Measurements from ENCODE around the gene CCNK. TPM values are rescaled to one million over a fixed set of nuclear protein-coding genes. Genes with fewer than 3 reads are reported as not detected.

CCNK gene
- total and polyA plus RNA-seq, 2 experiments from 2014 or later: 20.9 TPM

GRCh38 chr14:99556134-99556791, 75.1 kb downstream of the CCNK start:
- no peaks in the 10 kb centered on the region for H3K9me3 ChIP-seq (ENCODE audit: low read depth)
- H3K9me2 ChIP-seq (ENCODE audit: insufficient read depth): no peaks in the 10 kb centered on the region
- TF ChIP-seq EZH2phosphoT487 (IDR thresholded peaks at IDR 0.05; ENCODE audit: insufficient read depth, low read depth): no peak
- TF ChIP-seq EZH2 (IDR thresholded peaks at IDR 0.05; ENCODE audit: insufficient read depth, poor library complexity, severe bottlenecking): no peak
- no peaks in the 10 kb centered on the region for H4K20me1 ChIP-seq (ENCODE audit: insufficient read depth)
- no peaks in the 10 kb centered on the region for H3K27me3 ChIP-seq (replicated peaks; ENCODE audit: insufficient read depth)
- H3K27ac ChIP-seq: no peak overlapping the region
- H3K79me2 ChIP-seq (ENCODE audit: insufficient read depth): no peaks in the 10 kb centered on the region
- H3K36me3 ChIP-seq (ENCODE audit: low read depth): no peaks in the 10 kb centered on the region
- no peak overlapping the region for H3K4me2 ChIP-seq (ENCODE audit: unreplicated experiment)
- no peak overlapping the region for H3K9ac ChIP-seq
- H3F3A ChIP-seq (ENCODE audit: insufficient read depth): no peaks in the 10 kb centered on the region
- DNase-seq: no peak
- no peak overlapping the region for H2AFZ ChIP-seq
- no peak overlapping the region for H3K4me3 ChIP-seq
- H3K4me1 ChIP-seq (ENCODE audit: insufficient read depth): no peaks in the 10 kb centered on the region
- in situ Hi-C loops (cut with MboI): no loop called here
- WGBS, 2 experiments (ENCODE audit: low coverage in 1 of 2, low lambda C conversion rate in 2 of 2, missing lambda C conversion rate in 2 of 2): 88 to 89% methylated on average over 10 of the region's 10 CpGs

- Histone ChIP-seq H3K4me1 (ENCODE audit: insufficient read depth) (no peaks in the 10 kb centered on the region), H3F3A (ENCODE audit: insufficient read depth) (no peaks in the 10 kb centered on the region), H3K4me3 (no peak overlapping the region), H3K27me3 (replicated peaks; ENCODE audit: insufficient read depth) (no peaks in the 10 kb centered on the region), H3K9ac (no peak overlapping the region), H2AFZ (no peak overlapping the region), H3K9me2 (ENCODE audit: insufficient read depth) (no peaks in the 10 kb centered on the region), H3K9me3 (ENCODE audit: low read depth) (no peaks in the 10 kb centered on the region), H3K36me3 (ENCODE audit: low read depth) (no peaks in the 10 kb centered on the region), H4K20me1 (ENCODE audit: insufficient read depth) (no peaks in the 10 kb centered on the region), H3K27ac (no peak overlapping the region), H3K4me2 (ENCODE audit: unreplicated experiment) (no peak overlapping the region), H3K79me2 (ENCODE audit: insufficient read depth) (no peaks in the 10 kb centered on the region)
- in situ Hi-C loops (cut with MboI): no loop called here
- no peak for TF ChIP-seq EZH2 (IDR thresholded peaks at IDR 0.05; ENCODE audit: insufficient read depth, poor library complexity, severe bottlenecking)
- DNase-seq: no peak
- WGBS, 2 experiments (ENCODE audit: low coverage in 1 of 2, low lambda C conversion rate in 2 of 2, missing lambda C conversion rate in 2 of 2): 68 to 76% methylated on average over 16 of the region's 16 CpGs
Measured at GRCh38 chr14:99559286-99559990, 78.2 kb downstream of the CCNK start.

- 90 to 92% methylated on average over 13 of the region's 13 CpGs for WGBS, 2 experiments (ENCODE audit: low coverage in 1 of 2, low lambda C conversion rate in 2 of 2, missing lambda C conversion rate in 2 of 2)
- H3K36me3 ChIP-seq (ENCODE audit: low read depth): no peaks in the 10 kb centered on the region
- no peak overlapping the region for H3K4me3 ChIP-seq
- no peaks in the 10 kb centered on the region for H3K27me3 ChIP-seq (replicated peaks; ENCODE audit: insufficient read depth)
- TF ChIP-seq EZH2 (IDR thresholded peaks at IDR 0.05; ENCODE audit: insufficient read depth, poor library complexity, severe bottlenecking): no peak
- TF ChIP-seq EZH2phosphoT487 (IDR thresholded peaks at IDR 0.05; ENCODE audit: insufficient read depth, low read depth): no peak
- H3K79me2 ChIP-seq (ENCODE audit: insufficient read depth): no peaks in the 10 kb centered on the region
- no peak overlapping the region for H3K4me2 ChIP-seq (ENCODE audit: unreplicated experiment)
- H3K9me2 ChIP-seq (ENCODE audit: insufficient read depth): no peaks in the 10 kb centered on the region
- H3K9me3 ChIP-seq (ENCODE audit: low read depth): no peaks in the 10 kb centered on the region
- H3K4me1 ChIP-seq (ENCODE audit: insufficient read depth): no peaks in the 10 kb centered on the region
- H4K20me1 ChIP-seq (ENCODE audit: insufficient read depth): no peaks in the 10 kb centered on the region
- no peaks in the 10 kb centered on the region for H3F3A ChIP-seq (ENCODE audit: insufficient read depth)
- H3K9ac ChIP-seq: no peak overlapping the region
- DNase-seq: no peak
- no peak overlapping the region for H3K27ac ChIP-seq
- H2AFZ ChIP-seq: no peak overlapping the region
- in situ Hi-C loops (cut with MboI): no loop called here
Measured at GRCh38 chr14:99560403-99560802, 79.2 kb downstream of the CCNK start.

GRCh38 chr14:99560922-99561683, 79.9 kb downstream of the CCNK start:
- no peaks in the 10 kb centered on the region for H4K20me1 ChIP-seq (ENCODE audit: insufficient read depth)
- H3K27ac ChIP-seq: no peak overlapping the region
- no peak overlapping the region for H3K9ac ChIP-seq
- no peak overlapping the region for H2AFZ ChIP-seq
- H3K4me3 ChIP-seq: no peak overlapping the region
- TF ChIP-seq EZH2 (IDR thresholded peaks at IDR 0.05; ENCODE audit: insufficient read depth, poor library complexity, severe bottlenecking) (no peak), EZH2phosphoT487 (IDR thresholded peaks at IDR 0.05; ENCODE audit: insufficient read depth, low read depth) (no peak)
- no peak overlapping the region for H3K4me2 ChIP-seq (ENCODE audit: unreplicated experiment)
- H3K9me2 ChIP-seq (ENCODE audit: insufficient read depth): no peaks in the 10 kb centered on the region
- no peaks in the 10 kb centered on the region for H3K4me1 ChIP-seq (ENCODE audit: insufficient read depth)
- H3K36me3 ChIP-seq (ENCODE audit: low read depth): no peaks in the 10 kb centered on the region
- in situ Hi-C loops (cut with MboI): no loop called here
- 68 to 71% methylated on average over 15 of the region's 15 CpGs for WGBS, 2 experiments (ENCODE audit: low coverage in 1 of 2, low lambda C conversion rate in 2 of 2, missing lambda C conversion rate in 2 of 2)
- no peak for DNase-seq
- no peaks in the 10 kb centered on the region for H3K79me2 ChIP-seq (ENCODE audit: insufficient read depth)
- no peaks in the 10 kb centered on the region for H3K9me3 ChIP-seq (ENCODE audit: low read depth)
- H3F3A ChIP-seq (ENCODE audit: insufficient read depth): no peaks in the 10 kb centered on the region
- H3K27me3 ChIP-seq (replicated peaks; ENCODE audit: insufficient read depth): no peaks in the 10 kb centered on the region
